Measurements from ENCODE around the gene ZNF365.

- TF ChIP-seq CTCF (IDR thresholded peaks at IDR 0.05) (no peak), POLR2A (IDR thresholded peaks at IDR 0.05) (no peak)
Measured at GRCh38 chr10:62395892-62396291, 21.7 kb downstream of the ZNF365 start.

Data from uterus (tissue), 2 donors.